ENCODE data around the gene GLIS1. TPM values are rescaled to one million over a fixed set of nuclear protein-coding genes. Genes with fewer than 3 reads are reported as not detected.

The GLIS1 gene
- total RNA-seq, 1 donor from 2014 or later: 1.2 TPM

DNA sequence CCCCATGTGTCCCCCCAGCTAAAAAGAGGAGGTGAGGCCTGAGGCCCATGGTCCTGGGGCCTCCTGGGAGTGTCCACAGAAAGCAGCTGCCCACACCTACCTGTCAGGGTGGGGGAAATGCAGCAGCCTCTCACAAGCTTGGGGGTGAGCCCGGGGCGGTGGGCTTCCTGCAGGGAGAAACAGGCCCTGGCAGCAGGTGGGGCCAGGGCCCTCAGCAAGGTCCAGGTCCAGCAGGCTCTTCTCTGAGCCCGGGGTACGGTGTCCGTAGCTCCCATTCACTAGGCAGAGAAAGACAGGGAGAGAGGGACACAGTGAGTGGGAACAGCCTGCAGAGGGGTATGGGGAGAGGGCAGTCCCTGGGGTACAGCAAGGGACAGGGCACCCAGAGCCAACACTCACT lies 139.0 kb downstream of the GLIS1 start:
- Histone ChIP-seq H3K4me3 (no peak overlapping the region), H3K27ac (no peak overlapping the region), H3K4me1 (no peaks in the 10 kb centered on the region), H3K27me3 (no peaks in the 10 kb centered on the region), H3K9me3 (no peaks in the 10 kb centered on the region), H3K36me3 (no peaks in the 10 kb centered on the region)
- no peak for DNase-seq (ENCODE audit: extremely low spot score in 2 of 2)
- intact Hi-C loops (cut with DNase I): no loop called here
- TF ChIP-seq, protein P1, sequence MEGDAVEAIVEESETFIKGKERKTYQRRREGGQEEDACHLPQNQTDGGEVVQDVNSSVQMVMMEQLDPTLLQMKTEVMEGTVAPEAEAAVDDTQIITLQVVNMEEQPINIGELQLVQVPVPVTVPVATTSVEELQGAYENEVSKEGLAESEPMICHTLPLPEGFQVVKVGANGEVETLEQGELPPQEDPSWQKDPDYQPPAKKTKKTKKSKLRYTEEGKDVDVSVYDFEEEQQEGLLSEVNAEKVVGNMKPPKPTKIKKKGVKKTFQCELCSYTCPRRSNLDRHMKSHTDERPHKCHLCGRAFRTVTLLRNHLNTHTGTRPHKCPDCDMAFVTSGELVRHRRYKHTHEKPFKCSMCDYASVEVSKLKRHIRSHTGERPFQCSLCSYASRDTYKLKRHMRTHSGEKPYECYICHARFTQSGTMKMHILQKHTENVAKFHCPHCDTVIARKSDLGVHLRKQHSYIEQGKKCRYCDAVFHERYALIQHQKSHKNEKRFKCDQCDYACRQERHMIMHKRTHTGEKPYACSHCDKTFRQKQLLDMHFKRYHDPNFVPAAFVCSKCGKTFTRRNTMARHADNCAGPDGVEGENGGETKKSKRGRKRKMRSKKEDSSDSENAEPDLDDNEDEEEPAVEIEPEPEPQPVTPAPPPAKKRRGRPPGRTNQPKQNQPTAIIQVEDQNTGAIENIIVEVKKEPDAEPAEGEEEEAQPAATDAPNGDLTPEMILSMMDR (IDR thresholded peaks at IDR 0.05): no peak
- TF ChIP-seq POLR2A (IDR thresholded peaks at IDR 0.05) (no peak), POLR2AphosphoS5 (IDR thresholded peaks at IDR 0.05; ENCODE audit: insufficient read depth in 1 of 2, low read depth in 1 of 2) (no peak)

DNA sequence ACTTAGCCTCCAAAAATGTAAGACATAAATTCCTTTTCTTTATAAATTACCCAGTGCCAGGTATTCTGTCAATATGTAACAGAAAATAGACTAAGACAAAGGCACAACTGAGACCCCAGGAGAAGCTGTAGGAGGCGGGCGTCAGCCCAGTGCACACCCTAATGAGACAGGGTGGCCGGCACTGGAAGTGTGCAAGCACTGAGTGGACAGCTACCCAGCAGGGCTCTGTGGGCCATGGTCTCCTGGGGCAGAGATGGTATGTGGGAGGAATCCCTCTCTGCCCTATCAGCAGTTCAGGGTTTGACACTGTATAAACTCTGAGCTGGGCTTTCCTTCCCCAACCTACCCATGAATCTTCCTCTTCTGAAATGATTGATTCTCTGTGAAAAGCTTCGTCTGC lies 139.5 kb downstream of the GLIS1 start:
- no peak overlapping the region for H3K27ac ChIP-seq
- H3K4me3 ChIP-seq: no peak overlapping the region
- H3K9me3 ChIP-seq: no peaks in the 10 kb centered on the region
- H3K4me1 ChIP-seq: no peaks in the 10 kb centered on the region
- intact Hi-C loops (cut with DNase I): no loop called here
- no peak for DNase-seq (ENCODE audit: extremely low spot score in 2 of 2)
- H3K36me3 ChIP-seq: no peaks in the 10 kb centered on the region
- TF ChIP-seq POLR2A (IDR thresholded peaks at IDR 0.05) (no peak), POLR2AphosphoS5 (IDR thresholded peaks at IDR 0.05; ENCODE audit: insufficient read depth in 1 of 2, low read depth in 1 of 2) (no peak)
- TF ChIP-seq, protein P1 (IDR thresholded peaks at IDR 0.05): no peak
- H3K27me3 ChIP-seq: no peaks in the 10 kb centered on the region

DNA sequence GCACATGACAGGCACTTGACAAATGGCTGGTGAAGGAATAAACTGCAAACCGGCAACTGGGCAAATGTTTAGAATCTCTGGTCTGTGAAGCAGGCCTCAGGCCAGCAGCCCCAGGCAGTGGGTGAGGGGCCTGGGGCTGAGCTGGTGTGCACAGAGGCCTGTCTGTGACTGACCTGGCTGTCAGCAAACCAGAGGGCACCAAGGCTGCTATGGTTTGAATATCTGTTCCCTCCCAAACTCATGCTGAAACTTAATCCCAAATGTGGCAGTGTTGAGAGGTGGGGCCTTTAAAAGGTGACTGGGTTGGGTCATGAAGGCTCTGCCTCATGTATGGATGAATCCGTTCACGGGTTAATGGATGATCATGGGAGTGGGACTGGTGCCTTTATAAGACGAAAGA lies 140.0 kb downstream of the GLIS1 start:
- H3K36me3 ChIP-seq: no peaks in the 10 kb centered on the region
- H3K4me1 ChIP-seq: no peaks in the 10 kb centered on the region
- intact Hi-C loops (cut with DNase I): no loop called here
- DNase-seq (ENCODE audit: extremely low spot score in 2 of 2): no peak
- no peaks in the 10 kb centered on the region for H3K27me3 ChIP-seq
- no peak overlapping the region for H3K4me3 ChIP-seq
- H3K9me3 ChIP-seq: no peaks in the 10 kb centered on the region
- no peak overlapping the region for H3K27ac ChIP-seq
- TF ChIP-seq POLR2A (IDR thresholded peaks at IDR 0.05) (no peak), POLR2AphosphoS5 (IDR thresholded peaks at IDR 0.05; ENCODE audit: insufficient read depth in 1 of 2, low read depth in 1 of 2) (no peak)
- TF ChIP-seq, protein P1 (IDR thresholded peaks at IDR 0.05): no peak

DNA sequence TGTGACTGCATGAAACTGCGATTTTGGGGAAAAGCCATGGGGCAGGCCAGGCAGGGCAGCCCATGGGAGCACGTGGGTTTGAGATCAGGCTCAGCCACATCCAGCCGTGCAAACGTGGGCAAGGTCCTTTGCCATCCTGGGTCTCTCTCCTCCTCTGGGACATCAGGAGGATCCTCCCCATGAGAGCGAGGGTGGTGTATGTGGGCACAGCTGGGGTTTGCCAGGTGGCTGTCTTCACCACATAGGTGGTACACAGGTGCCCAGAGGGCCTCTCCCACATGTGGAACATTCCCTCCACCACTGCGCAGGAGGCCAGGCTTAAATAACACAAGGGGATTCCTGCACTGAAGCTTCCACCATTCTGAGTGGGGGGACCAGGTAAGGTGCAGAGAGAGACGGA lies 143.1 kb downstream of the GLIS1 start:
- DNase-seq (ENCODE audit: extremely low spot score in 2 of 2): no peak
- intact Hi-C loops (cut with DNase I): no loop called here
- Histone ChIP-seq H3K4me3 (no peak overlapping the region), H3K36me3 (no peaks in the 10 kb centered on the region), H3K27ac (no peak overlapping the region), H3K27me3 (no peaks in the 10 kb centered on the region), H3K4me1 (peaks cover 21% of the 10 kb centered on the region), H3K9me3 (no peaks in the 10 kb centered on the region)
- TF ChIP-seq POLR2A (IDR thresholded peaks at IDR 0.05): no peak
- no peak for TF ChIP-seq POLR2AphosphoS5 (IDR thresholded peaks at IDR 0.05; ENCODE audit: insufficient read depth in 1 of 2, low read depth in 1 of 2)
- TF ChIP-seq, protein P1 (IDR thresholded peaks at IDR 0.05): no peak

DNA sequence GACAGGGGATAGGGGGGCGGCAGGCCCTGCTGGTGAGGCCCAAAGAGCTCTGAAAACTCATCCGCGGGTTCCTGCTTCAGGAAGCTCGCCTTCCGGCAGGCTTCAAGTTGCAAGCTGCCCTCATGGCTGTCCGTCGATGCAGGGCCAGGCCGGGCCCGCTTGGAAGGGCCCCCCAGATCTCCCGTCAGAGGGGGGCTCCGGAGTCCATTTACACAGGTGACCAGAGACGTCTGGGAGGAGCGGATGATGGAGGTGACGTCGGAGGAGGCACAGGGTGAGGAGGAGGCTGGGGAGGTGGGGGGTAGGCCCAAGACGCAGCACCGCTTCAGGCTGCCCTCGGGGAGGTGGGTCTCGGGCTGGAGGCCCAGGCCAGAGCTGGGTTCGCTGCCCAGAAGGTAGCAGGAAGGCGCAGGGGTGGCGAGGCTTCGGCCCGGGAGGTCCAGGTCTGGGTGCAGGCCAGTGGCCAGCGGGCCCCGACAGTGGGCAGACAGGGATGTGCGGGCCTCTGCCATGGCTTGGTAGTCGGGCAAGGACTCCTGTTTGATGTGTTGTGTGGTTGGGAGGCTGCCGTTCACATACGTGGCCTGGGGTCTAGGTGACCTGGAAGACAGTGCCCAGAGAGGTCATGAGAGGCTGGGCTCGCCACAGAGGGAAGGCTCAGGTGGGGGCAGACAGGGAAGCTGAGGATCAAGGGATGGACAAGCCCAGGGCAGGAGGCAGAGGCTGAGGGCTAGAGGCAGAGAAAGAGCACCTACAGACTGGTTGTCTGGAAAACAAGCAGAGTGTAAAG lies 144.4 kb downstream of the GLIS1 start:
- Histone ChIP-seq H3K4me3 (no peak overlapping the region), H3K27ac (no peak overlapping the region), H3K9me3 (no peaks in the 10 kb centered on the region), H3K27me3 (no peaks in the 10 kb centered on the region), H3K36me3 (no peaks in the 10 kb centered on the region), H3K4me1 (peaks cover 33% of the 10 kb centered on the region)
- TF ChIP-seq POLR2A (IDR thresholded peaks at IDR 0.05): no peak
- TF ChIP-seq POLR2AphosphoS5 (IDR thresholded peaks at IDR 0.05; ENCODE audit: insufficient read depth in 1 of 2, low read depth in 1 of 2): no peak
- TF ChIP-seq, protein P1 (IDR thresholded peaks at IDR 0.05): no peak
- intact Hi-C loops (cut with DNase I): no loop called here
- no peak for DNase-seq (ENCODE audit: extremely low spot score in 2 of 2)

All from vagina (tissue), 2 donors.